ENCODE data around the gene CSTPP1.

The CSTPP1 gene

DNA sequence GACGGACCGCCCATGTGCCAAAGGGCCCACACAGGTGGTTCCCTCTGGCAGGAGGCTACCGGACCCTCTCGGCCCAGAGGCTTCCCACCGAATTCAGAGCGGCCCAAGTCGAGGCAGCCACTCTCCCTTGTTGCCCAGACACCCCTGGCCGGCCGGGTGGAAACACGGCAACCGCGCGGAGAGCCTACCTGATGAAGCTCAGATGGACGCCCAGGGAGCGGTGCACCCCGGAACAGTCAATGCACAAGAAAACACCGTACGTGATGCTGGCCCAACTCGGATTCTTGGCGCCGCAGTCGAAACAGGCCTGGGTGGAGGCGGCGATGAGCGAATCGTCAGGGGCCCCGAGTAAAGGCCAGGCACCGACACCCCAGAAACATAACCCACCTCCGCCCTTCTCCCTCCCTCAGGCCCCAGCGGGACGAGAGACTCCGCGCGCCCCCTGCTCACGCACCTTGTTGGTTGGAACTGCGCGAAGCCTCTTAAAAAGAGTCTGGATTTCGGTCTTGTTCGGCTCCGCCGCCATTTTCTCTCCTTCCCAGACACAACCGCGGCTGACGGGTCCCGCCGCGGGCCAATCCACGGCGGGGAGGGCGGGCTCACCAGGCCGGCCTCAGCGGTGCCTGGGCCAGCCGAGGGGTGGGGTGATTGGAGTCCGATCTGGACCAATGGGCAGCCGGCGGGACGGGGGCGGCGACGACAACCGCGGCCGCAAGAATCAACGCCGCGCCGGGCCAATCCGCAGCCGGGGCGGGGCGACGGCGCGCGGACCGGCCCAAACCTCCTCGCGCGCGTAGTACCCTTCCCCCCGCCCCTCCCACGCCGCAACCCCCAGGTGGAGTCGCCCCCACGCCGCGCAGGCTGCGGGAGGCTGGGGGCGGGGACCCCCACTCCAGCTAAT lies 240.0 kb downstream of the CSTPP1 start, which contains the start of gene ARFGAP2:
Gene ARFGAP2, minus strand, starts transcription at position 552 of the 901 bp plus-strand sequence. Its CDS starts 26 bp downstream, at position 526.
- Histone ChIP-seq H3K9ac (ENCODE audit: insufficient read length, low read depth) (peak within 1 kb of the TSS; percentile 100), H3K36me3 (ENCODE audit: insufficient read depth, insufficient read length, low read length) (peaks cover 75% of the 10 kb centered on the region), H3K4me3 (ENCODE audit: insufficient read length, low read depth) (peak within 1 kb of the TSS; percentile 94), H3K9me3 (ENCODE audit: insufficient read depth, low read length) (no peaks in the 10 kb centered on the region), H3K27me3 (ENCODE audit: insufficient read depth, insufficient read length) (no peaks in the 10 kb centered on the region), H3K4me1 (ENCODE audit: insufficient read depth, insufficient read length) (peaks cover 28% of the 10 kb centered on the region)
- TF ChIP-seq YY1 (IDR thresholded peaks at IDR 0.05; ENCODE audit: insufficient read depth, insufficient read length) (peak; percentile 76), ZNF274 (IDR thresholded peaks at IDR 0.05; ENCODE audit: low read depth, low read length) (no peak)
- peak; percentile 95 for DNase-seq (ENCODE audit: low read depth, low spot score)

DNA sequence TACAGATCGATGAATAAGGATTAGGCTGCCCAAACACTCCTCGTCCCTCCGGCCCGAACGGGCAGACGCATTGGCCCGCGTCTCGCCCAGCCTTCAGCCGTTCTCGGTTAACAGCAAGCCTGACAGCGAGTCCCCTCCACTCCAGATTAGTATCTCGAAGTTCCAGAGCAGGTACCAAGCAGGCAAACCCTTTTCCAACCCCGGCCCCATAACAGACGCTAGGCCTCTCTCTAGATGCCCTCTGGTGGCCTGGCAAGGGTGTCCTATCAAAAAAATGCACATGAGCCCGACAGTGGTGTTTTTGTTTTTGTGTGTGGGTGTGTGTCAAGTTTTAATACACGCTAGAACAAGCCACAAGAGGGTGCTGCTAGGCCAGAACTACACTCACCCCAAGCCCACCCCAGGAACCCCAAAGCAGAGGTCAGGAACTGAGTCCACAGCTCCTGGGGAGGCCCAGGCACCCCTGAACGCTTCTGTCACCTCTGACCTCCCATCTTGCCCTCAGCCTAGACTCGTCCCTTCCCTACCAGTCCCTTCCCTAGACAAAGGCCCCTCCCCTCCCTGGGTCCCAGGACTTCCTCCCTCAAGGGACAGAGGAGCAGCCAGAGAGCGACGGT lies 240.8 kb downstream of the CSTPP1 start:
- no peak for TF ChIP-seq ZNF274 (IDR thresholded peaks at IDR 0.05; ENCODE audit: low read depth, low read length)
- no peak for TF ChIP-seq SUZ12 (IDR thresholded peaks at IDR 0.05; ENCODE audit: extremely low read depth, insufficient read depth, insufficient read length)
- no peak for TF ChIP-seq YY1 (IDR thresholded peaks at IDR 0.05; ENCODE audit: insufficient read depth, insufficient read length)
- peak overlapping the region; percentile 38 for H3K4me3 ChIP-seq (ENCODE audit: insufficient read length, low read depth)
- no peaks in the 10 kb centered on the region for H3K9me3 ChIP-seq (ENCODE audit: insufficient read depth, low read length)
- peaks cover 73% of the 10 kb centered on the region for H3K36me3 ChIP-seq (ENCODE audit: insufficient read depth, insufficient read length, low read length)
- H3K9ac ChIP-seq (ENCODE audit: insufficient read length, low read depth), result peak overlapping the region; percentile 77
- no peaks in the 10 kb centered on the region for H3K27me3 ChIP-seq (ENCODE audit: insufficient read depth, insufficient read length)
- no peak for DNase-seq (ENCODE audit: low read depth, low spot score)
- H3K4me1 ChIP-seq (ENCODE audit: insufficient read depth, insufficient read length), result peaks cover 28% of the 10 kb centered on the region

DNA sequence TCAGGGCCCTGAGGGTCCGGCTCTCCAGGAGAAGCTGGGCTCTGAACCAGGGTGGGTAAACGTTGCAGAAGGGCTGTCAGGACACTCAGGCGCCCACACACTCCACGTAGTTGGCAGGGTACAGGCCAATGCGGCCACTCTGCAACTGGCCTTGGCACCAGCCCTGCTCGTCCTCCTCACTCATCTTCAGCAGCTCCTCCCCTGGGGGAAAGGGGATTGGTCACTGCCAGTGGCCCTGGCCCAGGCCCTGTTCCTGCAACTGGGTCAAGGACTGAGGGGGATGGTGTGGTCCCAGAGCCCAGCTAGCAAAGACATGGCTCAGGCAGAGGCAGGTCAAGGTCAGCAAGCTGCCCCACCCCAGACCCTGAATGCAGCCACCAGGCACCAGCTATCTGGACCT lies 241.3 kb downstream of the CSTPP1 start:
- DNase-seq (ENCODE audit: low read depth, low spot score), result no peak
- TF ChIP-seq SUZ12 (IDR thresholded peaks at IDR 0.05; ENCODE audit: extremely low read depth, insufficient read depth, insufficient read length) (no peak), ZNF274 (IDR thresholded peaks at IDR 0.05; ENCODE audit: low read depth, low read length) (no peak), YY1 (IDR thresholded peaks at IDR 0.05; ENCODE audit: insufficient read depth, insufficient read length) (no peak)
- no peaks in the 10 kb centered on the region for H3K9me3 ChIP-seq (ENCODE audit: insufficient read depth, low read length)
- no peaks in the 10 kb centered on the region for H3K27me3 ChIP-seq (ENCODE audit: insufficient read depth, insufficient read length)
- H3K4me3 ChIP-seq (ENCODE audit: insufficient read length, low read depth), result no peak overlapping the region
- peak overlapping the region; percentile 77 for H3K9ac ChIP-seq (ENCODE audit: insufficient read length, low read depth)
- peaks cover 28% of the 10 kb centered on the region for H3K4me1 ChIP-seq (ENCODE audit: insufficient read depth, insufficient read length)
- peaks cover 72% of the 10 kb centered on the region for H3K36me3 ChIP-seq (ENCODE audit: insufficient read depth, insufficient read length, low read length)

DNA sequence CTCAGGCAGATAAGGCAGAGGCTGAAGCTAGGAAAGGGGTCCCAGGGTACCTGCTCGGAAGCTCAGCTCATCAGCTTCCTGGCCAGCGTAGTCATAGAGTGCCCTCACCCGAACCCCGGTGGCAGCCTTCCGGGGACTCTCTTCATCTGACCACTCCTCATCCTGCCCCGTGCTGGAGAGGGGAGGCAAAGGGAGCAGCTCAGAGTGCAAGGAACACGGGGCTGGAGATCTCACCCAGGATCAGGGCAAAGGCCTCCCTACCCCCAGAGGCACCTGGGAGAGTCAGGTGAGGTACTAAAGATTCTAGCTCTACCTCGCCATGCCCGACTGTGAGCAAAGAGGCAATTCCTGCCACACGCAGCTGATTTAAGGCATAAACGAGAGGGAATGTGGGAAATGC lies 241.8 kb downstream of the CSTPP1 start:
- no peak for DNase-seq (ENCODE audit: low read depth, low spot score)
- Histone ChIP-seq H3K36me3 (ENCODE audit: insufficient read depth, insufficient read length, low read length) (peaks cover 72% of the 10 kb centered on the region), H3K27me3 (ENCODE audit: insufficient read depth, insufficient read length) (no peaks in the 10 kb centered on the region), H3K4me1 (ENCODE audit: insufficient read depth, insufficient read length) (peaks cover 30% of the 10 kb centered on the region), H3K4me3 (ENCODE audit: insufficient read length, low read depth) (no peak overlapping the region), H3K9ac (ENCODE audit: insufficient read length, low read depth) (peak overlapping the region; percentile 77), H3K9me3 (ENCODE audit: insufficient read depth, low read length) (no peaks in the 10 kb centered on the region)
- no peak for TF ChIP-seq YY1 (IDR thresholded peaks at IDR 0.05; ENCODE audit: insufficient read depth, insufficient read length)
- no peak for TF ChIP-seq ZNF274 (IDR thresholded peaks at IDR 0.05; ENCODE audit: low read depth, low read length)
- no peak for TF ChIP-seq SUZ12 (IDR thresholded peaks at IDR 0.05; ENCODE audit: extremely low read depth, insufficient read depth, insufficient read length)

DNA sequence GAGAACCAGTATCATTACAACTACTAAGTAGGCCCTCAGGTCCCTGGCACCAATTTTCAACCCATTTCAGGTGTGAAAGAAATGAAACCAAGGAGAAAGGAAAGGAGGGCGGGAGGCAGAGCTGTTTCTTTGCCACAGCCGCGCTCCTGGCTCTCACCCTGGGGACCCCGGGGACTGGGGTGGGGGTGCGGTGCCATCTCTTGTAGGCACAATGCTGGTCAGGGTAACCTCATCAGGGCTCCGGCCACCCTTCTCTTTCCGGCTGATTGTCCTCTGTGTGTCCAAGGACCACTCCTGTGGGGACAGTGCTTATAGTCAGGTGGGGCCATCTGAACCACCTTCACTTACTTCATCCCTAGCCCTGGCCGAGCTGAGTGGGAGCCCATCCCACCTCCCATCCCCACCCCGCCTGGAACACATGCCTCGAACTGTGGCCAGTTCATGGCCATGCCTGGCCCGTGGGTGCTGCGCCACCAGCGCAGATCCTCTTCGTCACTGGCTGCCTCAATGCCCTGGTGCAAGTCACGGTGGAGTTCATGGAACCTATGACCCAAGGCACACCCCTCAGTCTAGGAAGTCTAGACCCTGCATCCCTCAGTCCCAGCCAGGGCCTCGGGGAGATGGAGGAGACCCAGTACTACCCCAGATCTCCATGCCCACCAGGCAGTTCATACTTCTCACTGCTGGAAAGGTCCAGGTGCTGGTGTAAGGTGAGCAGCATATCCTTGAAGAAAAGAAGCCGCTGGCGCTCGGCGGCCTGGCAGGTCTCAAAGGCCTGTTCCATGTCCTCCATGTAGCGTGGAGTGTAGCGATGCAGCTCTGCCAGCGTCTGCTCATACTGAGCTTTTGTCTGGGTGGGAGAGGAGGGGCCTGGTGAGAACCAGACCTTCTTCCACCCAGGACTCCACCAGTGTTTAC lies 242.4 kb downstream of the CSTPP1 start:
- Histone ChIP-seq H3K4me3 (ENCODE audit: insufficient read length, low read depth) (no peak overlapping the region), H3K9ac (ENCODE audit: insufficient read length, low read depth) (peak overlapping the region; percentile 15), H3K4me1 (ENCODE audit: insufficient read depth, insufficient read length) (peaks cover 32% of the 10 kb centered on the region), H3K27me3 (ENCODE audit: insufficient read depth, insufficient read length) (no peaks in the 10 kb centered on the region), H3K36me3 (ENCODE audit: insufficient read depth, insufficient read length, low read length) (peaks cover 72% of the 10 kb centered on the region), H3K9me3 (ENCODE audit: insufficient read depth, low read length) (no peaks in the 10 kb centered on the region)
- no peak for DNase-seq (ENCODE audit: low read depth, low spot score)
- no peak for TF ChIP-seq YY1 (IDR thresholded peaks at IDR 0.05; ENCODE audit: insufficient read depth, insufficient read length)
- TF ChIP-seq ZNF274 (IDR thresholded peaks at IDR 0.05; ENCODE audit: low read depth, low read length), result no peak
- TF ChIP-seq SUZ12 (IDR thresholded peaks at IDR 0.05; ENCODE audit: extremely low read depth, insufficient read depth, insufficient read length), result no peak

DNA sequence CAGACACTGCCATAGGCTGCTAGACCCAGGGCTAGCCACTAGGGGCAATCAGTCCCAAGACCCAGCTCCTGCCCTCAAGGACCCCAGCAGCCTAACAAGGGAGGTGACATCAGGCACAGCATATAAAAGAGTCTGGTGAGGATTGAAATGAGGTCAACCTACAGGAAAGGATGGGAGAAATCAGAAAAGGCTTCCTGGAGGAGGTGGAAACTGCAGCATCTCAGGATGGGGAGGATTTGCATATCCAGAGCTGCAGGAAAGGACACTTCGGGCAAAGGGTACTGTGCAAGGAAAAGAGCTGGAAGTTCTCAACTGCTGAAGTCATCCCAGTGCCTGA lies 243.1 kb downstream of the CSTPP1 start:
- H3K9me3 ChIP-seq (ENCODE audit: insufficient read depth, low read length), result no peaks in the 10 kb centered on the region
- no peak for DNase-seq (ENCODE audit: low read depth, low spot score)
- H3K36me3 ChIP-seq (ENCODE audit: insufficient read depth, insufficient read length, low read length), result peaks cover 74% of the 10 kb centered on the region
- no peaks in the 10 kb centered on the region for H3K27me3 ChIP-seq (ENCODE audit: insufficient read depth, insufficient read length)
- no peak overlapping the region for H3K9ac ChIP-seq (ENCODE audit: insufficient read length, low read depth)
- TF ChIP-seq SUZ12 (IDR thresholded peaks at IDR 0.05; ENCODE audit: extremely low read depth, insufficient read depth, insufficient read length) (no peak), ZNF274 (IDR thresholded peaks at IDR 0.05; ENCODE audit: low read depth, low read length) (no peak), YY1 (IDR thresholded peaks at IDR 0.05; ENCODE audit: insufficient read depth, insufficient read length) (no peak)
- H3K4me3 ChIP-seq (ENCODE audit: insufficient read length, low read depth), result no peak overlapping the region
- H3K4me1 ChIP-seq (ENCODE audit: insufficient read depth, insufficient read length), result peaks cover 39% of the 10 kb centered on the region
